Caki2 (cell line): ENCODE data around the gene CSNK1A1. TPM values are rescaled to one million over a fixed set of nuclear protein-coding genes. Genes with fewer than 3 reads are reported as not detected.
"Not testable (repeated sequence)": the region's sequence is repeated elsewhere in the genome, so short reads cannot be mapped to it uniquely, and the experiment has no call there.

Source experiments
- DNase-seq: peaks from one replicate; pipeline ENCODE4 v3.0.0-alpha.2; 2015; ENCODE audit warnings: low read depth
- in situ Hi-C: cut with HindIII; loops from 2 replicates; pipeline ENCODE4 v1.10.0; 2016; ENCODE audit warnings: low sequenced_read_pairs, low pct_unique_long_range_greater_than_20kb, mixed read lengths
- total RNA-seq: library from RNA; depleted of rRNA; stranded (reverse); fragments of >200 nt; shearing (Covaris generic); gene quantifications from 2 replicates; pipeline ENCODE4 v1.2.3, GENCODE V29; 2014; ENCODE audit warnings: low replicate concordance

The CSNK1A1 gene
- total RNA-seq, 1 experiment from 2014 or later = 199 TPM

GRCh38 chr5:149543361-149544027 lies 7.7 kb downstream of the CSNK1A1 start:
- DNase-seq = no peak
- in situ Hi-C loops = no loop called here

GRCh38 chr5:149541893-149542292 lies 9.3 kb downstream of the CSNK1A1 start:
- in situ Hi-C loops = no loop called here
- no peak for DNase-seq

- no peak for DNase-seq
- in situ Hi-C loops = no loop called here
These were observed 11.2 kb downstream of the CSNK1A1 start for GRCh38 chr5:149540089-149540488.

GRCh38 chr5:149537374-149537975 lies 13.8 kb downstream of the CSNK1A1 start:
- in situ Hi-C loops = no loop called here
- DNase-seq = no peak

GRCh38 chr5:149535787-149536186 lies 15.5 kb downstream of the CSNK1A1 start:
- in situ Hi-C loops, DNase-seq: not testable (repeated sequence)

- in situ Hi-C loops = no loop called here
- no peak for DNase-seq
These were observed 18.8 kb downstream of the CSNK1A1 start for GRCh38 chr5:149532413-149532812.

GRCh38 chr5:149529463-149529862 lies 21.8 kb downstream of the CSNK1A1 start:
- DNase-seq = no peak
- in situ Hi-C loops = no loop called here

GRCh38 chr5:149528281-149529060 lies 22.8 kb downstream of the CSNK1A1 start:
- no peak for DNase-seq
- in situ Hi-C loops = no loop called here

- DNase-seq = no peak
- in situ Hi-C loops = no loop called here
These were observed 24.2 kb downstream of the CSNK1A1 start for GRCh38 chr5:149526845-149527590.

- no peak for DNase-seq
These were observed 29.2 kb downstream of the CSNK1A1 start for GRCh38 chr5:149521739-149522685.

GRCh38 chr5:149519601-149520000 lies 31.6 kb downstream of the CSNK1A1 start:
- DNase-seq = no peak
- in situ Hi-C loops = no loop called here

More at GRCh38 chr5:149521739-149522685, 29.2 kb downstream of the CSNK1A1 start:
- in situ Hi-C loops = no loop called here

GRCh38 chr5:149518620-149519019 lies 32.6 kb downstream of the CSNK1A1 start:
- in situ Hi-C loops = no loop called here
- DNase-seq = no peak

- no peak for DNase-seq
- in situ Hi-C loops = no loop called here
These were observed 33.6 kb downstream of the CSNK1A1 start for GRCh38 chr5:149517461-149518122.

- in situ Hi-C loops = no loop called here
- DNase-seq = no peak
These were observed 36.7 kb downstream of the CSNK1A1 start for GRCh38 chr5:149514512-149514911.

GRCh38 chr5:149513372-149513947 lies 37.8 kb downstream of the CSNK1A1 start:
- in situ Hi-C loops = not testable (repeated sequence)

GRCh38 chr5:149510136-149510535 lies 41.1 kb downstream of the CSNK1A1 start:
- in situ Hi-C loops = no loop called here
- DNase-seq = no peak

More at GRCh38 chr5:149513372-149513947, 37.8 kb downstream of the CSNK1A1 start:
- not testable (repeated sequence) for DNase-seq

GRCh38 chr5:149504677-149505076 lies 46.6 kb downstream of the CSNK1A1 start:
- in situ Hi-C loops = no loop called here
- DNase-seq = no peak
